VCaP (cell line): ENCODE results near the gene FBP1.
"Not testable (repeated sequence)": the region's sequence is repeated elsewhere in the genome, so short reads cannot be mapped to it uniquely, and the experiment has no call there.

Source experiments
- H3K27ac ChIP-seq: fragments of 450-650 bp; 2 replicates; pipeline ENCODE4 v1.5.1; 2017
- CTCF ChIP-seq: fragments of 450-650 bp; conservative IDR thresholded peaks from 2 replicates; pipeline ENCODE4 v1.5.1; 2017; ENCODE audit warnings: mild to moderate bottlenecking, moderate library complexity

FBP1 gene

GRCh38 chr9:94591876-94592275, 47.4 kb downstream of the FBP1 start:
- TF ChIP-seq CTCF: no peak
- H3K27ac ChIP-seq: no peak overlapping the region

GRCh38 chr9:94591046-94591545, 48.2 kb downstream of the FBP1 start:
- H3K27ac ChIP-seq: not testable (repeated sequence)

- no peak for TF ChIP-seq CTCF
- no peak overlapping the region for H3K27ac ChIP-seq
These were observed 50.6 kb downstream of the FBP1 start for GRCh38 chr9:94588681-94589080.

- no peak overlapping the region for H3K27ac ChIP-seq
- TF ChIP-seq CTCF: no peak
These were observed 52.5 kb downstream of the FBP1 start for GRCh38 chr9:94586814-94587213.

- no peak for TF ChIP-seq CTCF
- no peak overlapping the region for H3K27ac ChIP-seq
These were observed 53.0 kb downstream of the FBP1 start for GRCh38 chr9:94586316-94586715.

- no peak for TF ChIP-seq CTCF
- no peak overlapping the region for H3K27ac ChIP-seq
These were observed 54.8 kb downstream of the FBP1 start for GRCh38 chr9:94584555-94584954.

GRCh38 chr9:94581728-94582127, 57.6 kb downstream of the FBP1 start:
- no peak for TF ChIP-seq CTCF

GRCh38 chr9:94577571-94577970, 61.7 kb downstream of the FBP1 start:
- H3K27ac ChIP-seq: peak overlapping the region; percentile 78
- TF ChIP-seq CTCF: no peak

More at GRCh38 chr9:94581728-94582127, 57.6 kb downstream of the FBP1 start:
- no peak overlapping the region for H3K27ac ChIP-seq
